Activated B cell treated with CpG ODN at 0.5 μM for 24 hours (primary cell): ENCODE measurements around the gene RBFOX2. TPM values are rescaled to one million over a fixed set of nuclear protein-coding genes. Genes with fewer than 3 reads are reported as not detected.

Source experiments
- ATAC-seq: fragments of 200-7000 bp; cut with Tn5 transposase; one replicate; pipeline ENCODE4 v1.10.0; 2021; ENCODE audit warnings: low read depth, mild to moderate bottlenecking, moderate library complexity
- CTCF ChIA-PET: fragments of 350-600 bp; sonication (Branson Sonifier 250); formaldehyde crosslinking; loops from one replicate; lab custom pipeline; 2021; ENCODE audit warnings: antibody characterized with exemption; lab: Charles Lee
- POLR2A ChIA-PET: fragments of 350-600 bp; sonication (Branson Sonifier 250); formaldehyde crosslinking; loops from one replicate; lab custom pipeline; 2021; ENCODE audit warnings: antibody characterized with exemption; lab: Charles Lee
- DNase-seq: peaks from one replicate; pipeline ENCODE4 v3.0.0; 2022
- H3K27ac Mint-ChIP-seq: one replicate; pipeline ENCODE4 v1.8.0; 2020; ENCODE audit warnings: mixed read lengths
- H3K27me3 Mint-ChIP-seq: one replicate; pipeline ENCODE4 v1.8.0; 2021; ENCODE audit warnings: mixed read lengths
- H3K36me3 Mint-ChIP-seq: one replicate; pipeline ENCODE4 v1.8.0; 2021; ENCODE audit warnings: low read depth, mixed read lengths
- H3K4me1 Mint-ChIP-seq: one replicate; pipeline ENCODE4 v1.8.0; 2021; ENCODE audit warnings: mixed read lengths
- H3K4me3 Mint-ChIP-seq: one replicate; pipeline ENCODE4 v1.8.0; 2020; ENCODE audit warnings: mild to moderate bottlenecking, mixed read lengths
- H3K9me3 Mint-ChIP-seq: one replicate; pipeline ENCODE4 v1.8.0; 2020; ENCODE audit warnings: mixed read lengths
- intact Hi-C: fragments of 100-400 bp; cut with micrococcal nuclease; formaldehyde crosslinking; loops from one replicate; pipeline ENCODE4 v1.15.1; 2024
- total RNA-seq: library from RNA; stranded (reverse); gene quantifications from 2 replicates; pipeline ENCODE4 v1.2.3, GENCODE V29; 2022
- TF ChIP-seq, protein P1 (sequence below): fragments of 200-600 bp; IDR thresholded peaks from one replicate; pipeline ENCODE4 v1.8.0; 2022; ENCODE audit warnings: antibody characterized with exemption, mild to moderate bottlenecking

RBFOX2 gene
- total RNA-seq, 1 donor from 2014 or later = not detected

DNA sequence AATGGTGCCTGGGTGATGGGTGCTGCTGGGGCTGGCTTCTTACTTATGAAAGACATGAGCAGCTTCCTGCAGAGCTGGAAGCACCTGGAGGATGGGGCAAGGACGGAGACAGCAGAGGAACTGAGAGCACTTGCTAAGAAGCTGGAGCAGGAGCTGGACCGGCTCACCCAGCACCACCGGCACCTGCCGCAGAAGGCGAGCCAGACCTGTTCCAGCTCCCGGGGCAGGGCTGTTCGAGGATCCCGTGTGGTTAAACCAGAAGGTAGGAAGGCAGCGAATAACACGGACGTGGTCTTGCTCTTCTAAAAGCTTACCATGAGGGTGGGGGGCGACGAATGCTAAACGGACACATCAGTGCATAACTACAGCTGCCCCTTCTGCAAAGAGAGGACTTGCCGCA is 301.7 kb downstream of the RBFOX2 start:
- CTCF ChIA-PET = no interaction called here
- TF ChIP-seq, protein P1, sequence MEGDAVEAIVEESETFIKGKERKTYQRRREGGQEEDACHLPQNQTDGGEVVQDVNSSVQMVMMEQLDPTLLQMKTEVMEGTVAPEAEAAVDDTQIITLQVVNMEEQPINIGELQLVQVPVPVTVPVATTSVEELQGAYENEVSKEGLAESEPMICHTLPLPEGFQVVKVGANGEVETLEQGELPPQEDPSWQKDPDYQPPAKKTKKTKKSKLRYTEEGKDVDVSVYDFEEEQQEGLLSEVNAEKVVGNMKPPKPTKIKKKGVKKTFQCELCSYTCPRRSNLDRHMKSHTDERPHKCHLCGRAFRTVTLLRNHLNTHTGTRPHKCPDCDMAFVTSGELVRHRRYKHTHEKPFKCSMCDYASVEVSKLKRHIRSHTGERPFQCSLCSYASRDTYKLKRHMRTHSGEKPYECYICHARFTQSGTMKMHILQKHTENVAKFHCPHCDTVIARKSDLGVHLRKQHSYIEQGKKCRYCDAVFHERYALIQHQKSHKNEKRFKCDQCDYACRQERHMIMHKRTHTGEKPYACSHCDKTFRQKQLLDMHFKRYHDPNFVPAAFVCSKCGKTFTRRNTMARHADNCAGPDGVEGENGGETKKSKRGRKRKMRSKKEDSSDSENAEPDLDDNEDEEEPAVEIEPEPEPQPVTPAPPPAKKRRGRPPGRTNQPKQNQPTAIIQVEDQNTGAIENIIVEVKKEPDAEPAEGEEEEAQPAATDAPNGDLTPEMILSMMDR = no peak
- H3K9me3 Mint-ChIP-seq = no peaks in the 10 kb centered on the region
- peaks cover 46% of the 10 kb centered on the region for H3K27me3 Mint-ChIP-seq
- intact Hi-C loops = no loop called here
- H3K36me3 Mint-ChIP-seq = no peaks in the 10 kb centered on the region
- DNase-seq (no peak), ATAC-seq (no peak)
- no peak overlapping the region for H3K4me3 Mint-ChIP-seq
- no peak overlapping the region for H3K27ac Mint-ChIP-seq
- POLR2A ChIA-PET = no interaction called here
- peaks cover 3% of the 10 kb centered on the region for H3K4me1 Mint-ChIP-seq

DNA sequence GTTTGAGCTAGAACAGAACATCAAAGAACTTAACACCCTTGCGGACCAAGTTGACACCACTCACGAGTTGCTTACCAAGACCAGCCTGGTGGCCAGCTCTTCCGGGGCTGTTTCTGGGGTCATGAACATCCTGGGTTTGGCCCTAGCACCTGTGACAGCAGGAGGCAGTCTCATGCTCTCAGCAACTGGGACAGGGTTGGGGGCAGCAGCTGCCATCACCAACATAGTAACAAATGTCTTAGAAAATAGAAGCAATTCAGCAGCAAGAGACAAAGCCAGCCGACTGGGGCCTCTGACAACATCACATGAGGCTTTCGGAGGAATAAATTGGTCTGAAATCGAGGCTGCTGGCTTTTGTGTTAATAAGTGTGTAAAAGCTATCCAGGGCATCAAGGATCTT is 302.2 kb downstream of the RBFOX2 start:
- TF ChIP-seq, protein P1 = no peak
- DNase-seq (no peak), ATAC-seq (no peak)
- ChIA-PET CTCF (no interaction called here), POLR2A (no interaction called here)
- intact Hi-C loops = no loop called here
- no peaks in the 10 kb centered on the region for H3K9me3 Mint-ChIP-seq
- H3K27me3 Mint-ChIP-seq = peaks cover 40% of the 10 kb centered on the region
- H3K36me3 Mint-ChIP-seq = no peaks in the 10 kb centered on the region
- no peak overlapping the region for H3K4me3 Mint-ChIP-seq
- peaks cover 3% of the 10 kb centered on the region for H3K4me1 Mint-ChIP-seq
- H3K27ac Mint-ChIP-seq = no peak overlapping the region

DNA sequence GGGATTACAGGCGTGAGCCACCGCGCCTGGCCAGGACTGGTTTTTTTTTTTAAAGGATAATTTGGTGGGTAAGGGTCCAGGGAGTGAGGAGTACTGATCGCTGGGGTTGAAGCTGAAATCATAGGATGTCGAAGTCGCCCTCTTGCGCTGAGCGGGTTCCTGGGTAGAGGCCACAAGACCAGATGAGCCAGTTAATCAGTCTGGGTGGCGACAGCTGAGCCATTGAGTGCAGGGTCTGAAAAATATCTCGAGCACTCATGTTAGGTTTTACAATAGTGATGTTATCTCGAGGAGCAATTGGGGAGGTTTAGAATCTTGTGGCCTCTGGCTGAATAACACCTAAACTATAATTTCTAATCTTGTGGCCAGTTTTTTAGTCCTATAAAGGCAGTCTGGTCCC is 303.1 kb downstream of the RBFOX2 start:
- DNase-seq (no peak), ATAC-seq (no peak)
- CTCF ChIA-PET = no interaction called here
- peaks cover 3% of the 10 kb centered on the region for H3K4me1 Mint-ChIP-seq
- H3K27ac Mint-ChIP-seq = no peak overlapping the region
- no peaks in the 10 kb centered on the region for H3K36me3 Mint-ChIP-seq
- H3K9me3 Mint-ChIP-seq = no peaks in the 10 kb centered on the region
- no peak overlapping the region for H3K4me3 Mint-ChIP-seq
- peaks cover 31% of the 10 kb centered on the region for H3K27me3 Mint-ChIP-seq
- POLR2A ChIA-PET = no interaction called here
- TF ChIP-seq, protein P1 = no peak
- intact Hi-C loops = no loop called here

DNA sequence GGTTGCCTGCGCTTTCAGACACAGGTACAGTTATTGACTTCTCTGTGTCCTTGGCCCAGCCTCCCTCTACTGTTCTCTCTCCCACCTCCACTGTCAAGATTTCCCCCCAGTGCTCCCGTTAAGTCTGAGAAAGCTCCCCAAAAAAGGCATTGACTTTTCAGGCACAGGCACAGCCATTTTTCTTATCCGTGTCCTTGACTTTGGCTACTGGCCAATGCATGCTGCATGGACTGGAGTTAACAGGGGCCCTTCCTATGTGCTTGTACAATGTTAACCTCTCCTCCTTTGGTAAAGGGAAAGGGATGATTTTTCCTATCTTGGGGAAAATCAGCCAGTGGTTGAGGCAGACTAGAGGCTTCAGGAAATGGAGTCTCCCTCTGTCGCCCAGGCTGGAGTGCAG is 306.7 kb downstream of the RBFOX2 start:
- DNase-seq = no peak
- Mint-ChIP-seq H3K4me1 (no peaks in the 10 kb centered on the region), H3K36me3 (no peaks in the 10 kb centered on the region), H3K9me3 (no peaks in the 10 kb centered on the region), H3K27ac (no peak overlapping the region), H3K27me3 (peaks cover 16% of the 10 kb centered on the region), H3K4me3 (no peak overlapping the region)
- intact Hi-C loops = no loop called here
- ChIA-PET CTCF (no interaction called here), POLR2A (no interaction called here)
- no peak for ATAC-seq
- TF ChIP-seq, protein P1 = no peak

DNA sequence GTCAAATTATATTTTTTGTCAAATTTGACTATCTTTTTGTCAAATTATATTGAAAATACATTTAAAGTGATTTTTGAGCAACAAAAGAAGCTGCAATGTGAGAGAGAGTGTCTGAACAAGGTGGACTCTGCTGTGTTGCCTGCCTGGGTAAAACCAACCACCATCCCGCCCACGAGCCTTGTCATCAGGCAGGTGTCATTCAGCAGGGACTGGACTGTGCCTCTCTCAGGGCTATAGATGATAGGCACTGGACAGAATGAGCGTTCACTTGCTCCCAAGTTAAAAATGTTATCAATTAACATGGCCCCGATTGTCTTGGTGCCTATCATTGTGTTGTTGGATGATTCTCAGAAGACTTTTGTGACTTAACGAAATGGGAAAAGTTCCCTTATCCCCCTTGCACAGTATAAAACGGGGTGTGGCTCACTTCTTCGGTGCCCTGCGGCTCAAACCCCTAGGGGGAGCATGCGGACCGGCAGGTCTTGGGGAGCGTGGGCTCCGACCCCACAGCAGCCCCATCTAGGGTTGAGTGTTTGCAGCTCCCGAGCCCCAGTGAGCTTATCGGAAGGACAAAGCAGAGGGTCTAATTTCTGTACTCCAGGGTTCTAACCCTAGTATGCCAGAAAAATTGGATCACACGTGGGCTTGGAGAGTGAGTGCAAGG is 309.3 kb downstream of the RBFOX2 start:
- no peaks in the 10 kb centered on the region for H3K9me3 Mint-ChIP-seq
- intact Hi-C loops = loop anchor here (10.0 kb wide), 1 partner anchor 405 kb away; no protein-coding TSS in a partner anchor
- H3K4me3 Mint-ChIP-seq = no peak overlapping the region
- CTCF ChIA-PET = no interaction called here
- TF ChIP-seq, protein P1 = no peak
- no peak overlapping the region for H3K27ac Mint-ChIP-seq
- H3K4me1 Mint-ChIP-seq = no peaks in the 10 kb centered on the region
- ATAC-seq = no peak
- no peak for DNase-seq
- POLR2A ChIA-PET = no interaction called here
- H3K27me3 Mint-ChIP-seq = peaks cover 19% of the 10 kb centered on the region
- H3K36me3 Mint-ChIP-seq = no peaks in the 10 kb centered on the region
